A172 (cell line): Measurements from ENCODE around the gene ZNF326. TPM values are rescaled to one million over a fixed set of nuclear protein-coding genes. Genes with fewer than 3 reads are reported as not detected.
"Not testable (repeated sequence)": the region's sequence is repeated elsewhere in the genome, so short reads cannot be mapped to it uniquely, and the experiment has no call there.

Source experiments
- DNase-seq: peaks from one replicate; pipeline ENCODE4 v3.0.0-alpha.2; 2015; ENCODE audit warnings: low spot score
- total RNA-seq: library from RNA; depleted of rRNA; stranded (reverse); fragments of >200 nt; shearing (Covaris generic); gene quantifications from 2 replicates; pipeline ENCODE4 v1.2.3, GENCODE V29; 2014

The ZNF326 gene
- total RNA-seq, 1 experiment from 2014 or later, result 1.2 TPM

- DNase-seq, result no peak
Measured at GRCh38 chr1:89965193-89965768, 29.6 kb upstream of the ZNF326 start.

- DNase-seq, result no peak
Measured at GRCh38 chr1:89966656-89967055, 28.3 kb upstream of the ZNF326 start.

- no peak for DNase-seq
Measured at GRCh38 chr1:89971600-89971999, 23.3 kb upstream of the ZNF326 start.

- DNase-seq, result no peak
Measured at GRCh38 chr1:89972024-89972423, 22.9 kb upstream of the ZNF326 start.

- DNase-seq, result no peak
Measured at GRCh38 chr1:89973471-89974127, 21.3 kb upstream of the ZNF326 start.

- no peak for DNase-seq
Measured at GRCh38 chr1:89974256-89974655, 20.7 kb upstream of the ZNF326 start.

GRCh38 chr1:89974696-89975470 is 20.0 kb upstream of the ZNF326 start:
- DNase-seq, result peak; percentile 51

- no peak for DNase-seq
Measured at GRCh38 chr1:89975540-89976125, 19.3 kb upstream of the ZNF326 start.

- DNase-seq, result no peak
Measured at GRCh38 chr1:89978755-89979154, 16.2 kb upstream of the ZNF326 start.

GRCh38 chr1:89980605-89981004 is 14.3 kb upstream of the ZNF326 start:
- DNase-seq, result no peak

- not testable (repeated sequence) for DNase-seq
Measured at GRCh38 chr1:89982846-89983245, 12.1 kb upstream of the ZNF326 start.

- DNase-seq, result not testable (repeated sequence)
Measured at GRCh38 chr1:89984564-89985116, 10.3 kb upstream of the ZNF326 start.

- no peak for DNase-seq
Measured at GRCh38 chr1:89986020-89986419, 8.9 kb upstream of the ZNF326 start.

GRCh38 chr1:89987159-89987819 is 7.6 kb upstream of the ZNF326 start:
- DNase-seq, result peak; percentile 54

GRCh38 chr1:89989099-89989498 is 5.8 kb upstream of the ZNF326 start:
- DNase-seq, result no peak

- no peak for DNase-seq
Measured at GRCh38 chr1:89989799-89990198, 5.1 kb upstream of the ZNF326 start.

- DNase-seq, result no peak
Measured at GRCh38 chr1:89990976-89991831, 3.7 kb upstream of the ZNF326 start.

- DNase-seq, result no peak
Measured at GRCh38 chr1:89993541-89993940, 1.4 kb upstream of the ZNF326 start.

- DNase-seq, result no peak
Measured at GRCh38 chr1:89994231-89994804, 592 bp upstream of the ZNF326 start.
